Activated CD8-positive, alpha-beta memory T cell treated with anti-CD3 and anti-CD28 coated beads for 24 hours (primary cell): Measurements from ENCODE around the gene TRAF3IP3.

Experiments used
- DNase-seq: peaks from one replicate; pipeline ENCODE4 v3.0.0-alpha.2; 2020

Gene TRAF3IP3

GRCh38 chr1:209738270-209738669 is 17.6 kb upstream of the TRAF3IP3 start:
- no peak for DNase-seq

GRCh38 chr1:209741193-209741592 is 14.7 kb upstream of the TRAF3IP3 start:
- DNase-seq = no peak

DNA sequence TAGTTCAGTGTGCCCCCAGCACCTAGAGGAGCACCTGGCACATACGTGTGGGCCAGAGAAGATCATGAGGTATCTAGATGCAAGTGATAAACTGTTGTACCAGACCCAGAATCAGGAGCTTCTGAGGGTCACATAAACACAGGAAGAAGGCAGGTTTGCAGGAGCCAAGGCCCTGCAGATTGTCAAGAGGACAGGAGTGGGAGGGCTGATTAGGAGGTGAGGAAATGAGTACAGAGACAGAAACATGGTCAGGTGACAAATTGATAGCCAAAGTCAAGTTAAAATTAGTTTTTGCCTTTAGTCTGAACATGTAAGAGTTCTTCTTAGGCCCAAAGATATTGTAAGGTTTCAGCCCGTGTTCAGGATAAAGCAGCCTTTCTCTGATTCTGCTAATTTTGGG is 14.0 kb upstream of the TRAF3IP3 start:
- DNase-seq = no peak

DNA sequence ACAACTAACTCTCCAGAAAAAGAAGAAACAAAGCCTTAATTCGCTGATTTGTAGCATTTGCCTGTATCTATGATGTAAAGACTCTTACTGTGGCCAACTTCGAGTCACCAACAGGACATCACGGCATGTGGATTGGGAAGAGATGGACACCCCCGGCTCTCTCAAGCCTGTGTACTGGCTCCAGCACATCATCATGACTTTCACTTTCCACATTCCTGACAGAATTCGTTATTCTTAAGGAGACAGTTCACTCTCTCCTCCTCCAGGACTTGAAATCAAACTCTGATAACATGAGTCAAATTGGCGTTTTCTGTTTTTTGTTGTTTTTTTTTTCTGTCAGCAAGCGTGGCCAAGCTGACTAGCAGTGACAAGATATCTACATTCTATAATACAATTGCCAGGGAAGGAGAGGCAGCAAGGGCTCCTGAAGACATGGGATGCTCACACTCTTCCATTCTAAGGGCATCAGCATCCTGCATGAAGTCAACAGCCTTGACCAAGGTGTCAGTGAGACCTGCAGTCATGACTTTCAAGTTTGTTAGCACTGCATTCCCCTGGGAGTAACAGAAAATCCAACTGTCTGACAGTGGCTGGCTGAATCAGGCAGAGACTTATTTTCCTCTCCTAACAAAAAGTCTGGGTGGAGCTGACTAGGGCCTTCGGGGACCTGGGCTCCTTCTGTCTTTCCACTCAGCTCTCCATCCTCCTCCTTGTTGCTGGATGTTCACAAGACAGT is 13.3 kb upstream of the TRAF3IP3 start:
- DNase-seq = no peak

- no peak for DNase-seq
Observed at GRCh38 chr1:209743145-209743482, 12.7 kb upstream of the TRAF3IP3 start.

DNA sequence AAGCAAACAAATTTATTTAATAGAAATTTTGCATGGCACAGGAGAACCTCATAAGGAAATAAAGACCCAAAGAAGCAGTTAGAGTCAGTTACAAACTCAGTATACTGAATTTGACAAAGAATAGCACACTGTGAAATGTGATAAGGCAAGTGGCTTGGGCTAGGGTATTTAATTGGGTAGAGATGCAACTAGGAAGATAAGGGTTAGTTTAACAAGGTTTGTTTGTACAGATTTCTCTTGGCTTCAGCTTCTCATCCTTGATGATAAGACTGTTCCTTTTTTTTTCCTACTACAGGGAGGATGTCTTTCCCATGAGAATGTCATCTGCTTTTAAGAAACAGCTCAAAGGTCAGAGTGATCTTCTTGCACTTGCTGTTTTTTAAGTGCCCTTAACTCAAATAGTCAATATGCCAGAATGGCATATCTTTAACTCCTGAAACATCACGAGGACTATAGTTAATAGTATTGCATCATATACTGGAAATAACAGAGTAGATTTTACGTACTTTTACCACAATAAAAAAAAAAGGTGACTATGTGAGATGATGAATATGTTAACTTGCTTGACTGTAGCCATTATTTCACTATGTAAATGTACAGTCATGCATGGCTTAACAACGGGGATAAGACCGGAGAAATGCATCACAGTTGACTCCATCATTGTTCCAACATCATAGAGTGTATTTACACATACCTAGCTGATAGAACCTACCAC is 9.2 kb upstream of the TRAF3IP3 start:
- DNase-seq = no peak

DNA sequence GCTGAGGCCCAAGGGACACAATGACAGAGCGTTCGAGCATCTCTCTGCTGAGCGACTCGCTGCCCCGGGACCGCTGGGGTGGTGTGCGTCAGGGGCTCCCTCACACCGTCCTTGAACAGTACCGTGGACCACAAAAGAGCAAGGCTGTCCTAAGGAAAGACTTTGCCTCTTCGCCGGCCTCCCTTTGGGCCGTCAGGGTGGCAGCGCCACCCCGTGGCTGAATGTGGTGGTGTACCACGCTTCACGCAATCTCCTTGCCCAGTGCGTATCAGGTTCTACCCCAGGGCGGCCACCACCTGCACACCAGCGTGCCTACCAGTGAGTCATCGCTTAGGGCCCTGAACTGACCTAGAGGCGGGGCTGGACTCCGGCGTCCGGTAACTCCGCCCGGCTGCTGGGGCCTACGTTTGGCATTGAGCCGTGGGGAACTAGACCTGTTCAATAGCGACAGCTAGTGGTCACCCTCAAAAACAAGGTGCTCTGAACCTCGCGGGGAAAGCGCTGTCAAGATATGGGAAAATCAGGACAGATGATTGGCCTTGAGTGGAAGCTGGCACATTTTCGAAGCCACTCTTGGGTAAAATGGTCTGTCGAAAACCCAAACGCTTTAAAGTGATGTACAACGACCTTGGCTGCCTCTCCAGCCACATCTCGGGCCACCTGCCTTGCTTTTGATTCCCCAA is 8.1 kb upstream of the TRAF3IP3 start:
- peak; percentile 98 for DNase-seq

- no peak for DNase-seq
Observed at GRCh38 chr1:209748620-209749019, 7.2 kb upstream of the TRAF3IP3 start.

DNA sequence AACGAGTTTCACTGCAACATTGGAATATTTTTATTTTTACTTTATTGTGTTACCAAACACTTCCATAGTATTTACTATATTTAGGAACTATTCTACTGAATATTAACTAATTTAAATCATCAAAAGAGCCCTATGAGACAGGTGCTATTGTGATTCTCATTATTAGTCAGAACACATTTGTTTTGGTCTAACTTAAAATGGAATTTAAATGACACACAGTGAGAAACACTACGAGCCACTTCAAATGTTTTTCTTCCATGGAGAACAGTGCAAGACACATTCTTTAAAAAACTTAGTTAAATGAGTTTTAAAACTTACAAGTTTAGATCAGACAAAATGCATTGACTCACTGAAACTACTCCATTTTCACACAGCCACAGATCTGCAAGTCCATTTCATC is 6.6 kb upstream of the TRAF3IP3 start:
- DNase-seq = no peak

DNA sequence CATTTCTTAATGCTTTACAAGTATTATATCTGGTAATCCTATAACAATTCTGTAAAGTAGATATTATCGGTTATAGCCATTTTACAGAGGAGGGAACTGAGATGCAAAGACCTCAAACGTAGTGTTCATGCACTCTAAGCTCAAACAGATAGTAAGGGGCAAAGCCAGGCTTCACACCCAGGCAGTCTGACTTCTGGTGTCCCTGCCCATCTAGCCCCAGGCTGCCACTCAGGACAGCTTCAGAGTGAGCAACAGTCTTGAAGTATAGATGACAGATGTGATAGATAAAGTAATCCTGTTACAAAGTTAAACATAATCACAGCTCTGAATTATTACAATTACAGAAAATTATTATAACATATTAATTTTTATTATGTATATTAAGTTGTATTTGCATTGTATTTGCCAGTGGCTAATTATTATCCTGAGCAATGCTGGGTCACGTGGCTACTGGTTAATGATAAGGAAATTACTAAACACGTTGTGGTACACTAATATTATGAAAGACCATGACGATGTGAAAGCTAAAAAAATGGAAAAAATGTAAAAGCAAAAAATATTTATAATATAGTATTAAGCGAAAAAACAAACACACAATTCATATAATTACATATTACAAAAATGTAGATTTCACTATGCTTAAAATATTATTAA is 6.1 kb upstream of the TRAF3IP3 start:
- DNase-seq = no peak

GRCh38 chr1:209751627-209752231 is 4.1 kb upstream of the TRAF3IP3 start:
- DNase-seq = peak; percentile 90

DNA sequence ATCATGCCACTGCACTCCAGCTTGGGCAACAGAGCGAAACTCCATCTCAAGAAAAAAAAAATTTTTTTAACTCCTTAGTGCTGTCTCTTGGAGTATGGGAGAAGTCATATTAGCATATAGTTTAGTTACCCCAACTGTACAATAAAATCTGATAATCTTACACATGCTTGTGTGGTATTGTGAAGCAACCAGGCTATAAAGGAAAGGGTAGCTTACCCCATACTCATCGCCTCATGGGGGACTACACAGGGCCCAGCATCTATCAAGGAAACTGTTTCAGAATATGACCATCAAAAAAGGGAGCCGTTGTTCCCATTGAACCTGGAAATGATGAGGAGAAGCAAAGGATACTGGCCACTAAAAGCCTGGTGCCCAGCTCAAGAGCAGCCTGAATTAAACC is 3.0 kb upstream of the TRAF3IP3 start:
- no peak for DNase-seq

DNA sequence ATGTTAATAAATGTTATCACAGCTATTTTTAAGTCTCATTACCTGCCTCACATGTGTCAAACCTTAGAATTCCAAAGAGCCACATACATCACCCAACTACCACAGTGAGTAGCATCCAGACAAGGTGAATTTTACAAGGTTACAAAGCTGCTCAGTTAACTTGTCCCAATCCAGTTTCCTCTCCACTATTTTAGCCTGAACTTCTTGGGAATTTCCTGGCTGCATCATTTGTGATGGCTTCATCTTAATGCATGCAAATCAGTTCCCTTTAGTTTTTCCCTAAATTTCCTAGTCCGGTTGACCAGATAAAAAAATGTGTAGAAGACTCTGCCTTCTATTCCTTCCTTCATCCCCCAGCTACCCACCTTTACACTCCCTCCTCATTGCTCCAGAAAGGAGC is 597 bp upstream of the TRAF3IP3 start:
- DNase-seq = no peak

GRCh38 chr1:209756615-209757445 is 977 bp downstream of the TRAF3IP3 start:
- DNase-seq = peak; percentile 81

DNA sequence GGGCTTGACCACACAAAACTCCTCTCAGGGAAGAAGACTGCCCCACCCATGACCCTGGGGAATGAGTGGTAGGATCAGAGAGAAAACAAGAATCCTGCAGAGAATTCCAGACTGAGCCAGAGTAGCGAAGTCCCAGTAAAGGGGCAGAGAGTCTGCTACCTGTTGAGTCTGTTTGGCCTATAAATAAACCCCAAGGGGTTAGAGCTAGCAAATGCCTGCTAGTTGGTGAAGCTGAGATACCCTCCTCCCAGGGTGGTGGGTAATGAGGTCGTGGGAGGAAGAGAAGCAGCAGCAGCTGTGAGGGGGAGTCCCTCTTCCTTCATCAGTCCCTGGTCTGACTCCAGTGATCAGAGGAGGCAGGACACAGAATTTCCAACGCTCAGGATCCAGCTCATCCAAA is 2.5 kb downstream of the TRAF3IP3 start:
- no peak for DNase-seq

GRCh38 chr1:209759829-209760359 is 4.0 kb downstream of the TRAF3IP3 start:
- no peak for DNase-seq

GRCh38 chr1:209761011-209761635 is 5.3 kb downstream of the TRAF3IP3 start:
- DNase-seq = no peak

- DNase-seq = no peak
Observed at GRCh38 chr1:209766051-209766450, 10.2 kb downstream of the TRAF3IP3 start.

DNA sequence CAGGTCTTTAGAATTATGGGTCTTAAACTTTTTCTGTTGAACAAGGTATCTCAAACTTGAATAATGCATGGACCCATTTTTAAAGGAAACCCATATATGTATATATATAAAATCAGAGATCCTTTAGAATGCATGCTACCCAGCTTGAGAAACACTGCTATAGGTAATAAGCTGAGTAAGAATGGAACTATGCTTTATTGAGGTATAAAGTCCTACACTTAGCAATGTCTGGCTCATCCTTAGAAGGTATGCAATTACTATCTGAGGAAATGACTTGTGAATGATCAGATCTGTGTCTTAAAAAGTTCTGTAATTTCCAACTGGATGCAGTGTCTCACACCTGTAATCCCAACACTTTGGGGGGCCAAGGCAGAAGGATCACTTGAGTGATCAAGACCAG is 11.2 kb downstream of the TRAF3IP3 start:
- no peak for DNase-seq

DNA sequence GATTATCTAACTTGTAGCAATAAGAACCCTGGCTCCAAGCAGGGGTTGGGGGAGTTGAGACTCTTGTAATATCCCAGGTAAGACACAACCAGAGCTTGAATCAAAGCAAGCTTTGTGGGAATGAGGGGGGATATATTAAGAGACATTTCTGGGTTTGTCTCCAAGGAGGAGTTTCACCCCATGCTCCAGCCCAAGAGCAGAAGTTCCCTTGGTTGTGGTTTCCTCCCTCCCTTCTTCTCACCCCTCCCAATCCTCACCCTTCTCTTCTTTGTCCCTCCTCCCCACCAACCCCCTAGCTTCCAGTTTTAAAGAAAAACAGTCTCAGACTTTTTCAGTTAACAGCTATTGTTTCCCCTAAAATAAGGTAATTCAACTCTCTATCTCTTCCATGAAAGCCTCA is 11.9 kb downstream of the TRAF3IP3 start:
- no peak for DNase-seq

DNA sequence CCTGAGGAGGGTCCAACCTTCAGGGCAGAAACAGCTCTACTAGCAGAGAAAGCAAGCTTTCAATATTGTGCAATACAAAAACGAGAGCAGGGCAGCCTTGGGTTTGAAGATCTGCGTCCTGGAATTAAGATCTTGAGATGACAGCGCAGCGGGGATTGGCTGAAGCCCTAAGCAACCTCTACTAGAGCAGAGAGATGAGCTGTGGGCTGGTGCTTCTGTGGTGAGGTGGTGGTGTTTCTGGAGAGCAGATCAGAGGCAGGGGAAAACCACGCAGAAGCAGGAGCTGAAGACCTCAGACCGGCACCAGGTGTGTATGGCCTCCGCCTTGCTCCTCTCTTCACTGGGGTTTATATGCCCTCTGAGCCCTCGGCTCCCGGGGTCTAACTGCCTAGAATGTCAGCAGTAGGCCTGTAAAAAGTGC is 12.5 kb downstream of the TRAF3IP3 start:
- peak; percentile 88 for DNase-seq
